WTC11 (cell line): ENCODE measurements around the gene TPX2. TPM values are rescaled to one million over a fixed set of nuclear protein-coding genes. Genes with fewer than 3 reads are reported as not detected.
"Not testable (repeated sequence)": the region's sequence is repeated elsewhere in the genome, so short reads cannot be mapped to it uniquely, and the experiment has no call there.

Source experiments
- ATAC-seq: fragments of 200-7000 bp; cut with Tn5 transposase; 2 replicates; pipeline ENCODE4 v1.10.0; 2021; ENCODE audit warnings: mild to moderate bottlenecking, moderate library complexity
- CTCF ChIA-PET: fragments of 300-600 bp; sonication (Branson Sonifier 250); formaldehyde crosslinking; loops from one replicate; lab custom pipeline; 2021; ENCODE audit warnings: antibody characterized with exemption; lab: Charles Lee
- POLR2A ChIA-PET: fragments of 350-600 bp; sonication (Branson Sonifier 250); formaldehyde crosslinking; loops from one replicate; lab custom pipeline; 2021; ENCODE audit warnings: antibody characterized with exemption; lab: Charles Lee
- DNase-seq: peaks from one replicate; pipeline ENCODE4 v3.0.0; 2021; ENCODE audit warnings: low spot score
- H3K27ac Mint-ChIP-seq: 2 replicates; pipeline ENCODE4 v1.8.0; 2021; ENCODE audit warnings: mixed read lengths
- H3K27me3 Mint-ChIP-seq: 2 replicates; pipeline ENCODE4 v1.8.0; 2021; ENCODE audit warnings: low read depth, mild to moderate bottlenecking, moderate library complexity, mixed read lengths
- H3K36me3 Mint-ChIP-seq: 2 replicates; pipeline ENCODE4 v1.8.0; 2021; ENCODE audit warnings: mixed read lengths
- H3K4me1 Mint-ChIP-seq: 2 replicates; pipeline ENCODE4 v1.8.0; 2022; ENCODE audit warnings: mixed read lengths
- H3K4me3 Mint-ChIP-seq: 2 replicates; pipeline ENCODE4 v1.8.0; 2021; ENCODE audit warnings: mild to moderate bottlenecking, moderate library complexity, mixed read lengths
- H3K9me3 Mint-ChIP-seq: 2 replicates; pipeline ENCODE4 v1.8.0; 2021; ENCODE audit warnings: mixed read lengths
- AFF4 ChIP-seq: sonication (generic); formaldehyde crosslinking; IDR thresholded peaks from 2 replicates; pipeline ENCODE4 v1.8.1; 2023; ENCODE audit warnings: mild to moderate bottlenecking, missing genetic modification reagents, borderline replicate concordance
- ATF2 ChIP-seq: sonication (generic); formaldehyde crosslinking; IDR thresholded peaks from 2 replicates; pipeline ENCODE4 v1.8.1; 2022; ENCODE audit warnings: low read depth, missing genetic modification reagents, borderline replicate concordance
- E2F5 ChIP-seq: sonication (generic); formaldehyde crosslinking; IDR thresholded peaks from 2 replicates; pipeline ENCODE4 v1.8.1; 2022; ENCODE audit warnings: mild to moderate bottlenecking, moderate library complexity, missing genetic modification reagents
- ETV6 ChIP-seq: sonication (generic); formaldehyde crosslinking; IDR thresholded peaks from 2 replicates; pipeline ENCODE4 v1.8.1; 2022; ENCODE audit warnings: mild to moderate bottlenecking, missing genetic modification reagents
- FOXP4 ChIP-seq: sonication (generic); formaldehyde crosslinking; IDR thresholded peaks from 2 replicates; pipeline ENCODE4 v1.8.0; 2022; ENCODE audit warnings: mild to moderate bottlenecking, missing genetic modification reagents
- GABPB1 ChIP-seq: sonication (generic); formaldehyde crosslinking; IDR thresholded peaks from 2 replicates; pipeline ENCODE4 v1.8.1; 2023; ENCODE audit warnings: mild to moderate bottlenecking, missing genetic modification reagents
- GRHL2 ChIP-seq: fragments of 250-450 bp; sonication (Bioruptor Pico); IDR thresholded peaks from 2 replicates; pipeline ENCODE4 v1.8.0; 2022; ENCODE audit warnings: mild to moderate bottlenecking, moderate library complexity; ENCODE audit not compliant: insufficient replicate concordance, severe bottlenecking
- NFE2L1 ChIP-seq: sonication (generic); formaldehyde crosslinking; IDR thresholded peaks from 2 replicates; pipeline ENCODE4 v1.8.1; 2023; ENCODE audit warnings: missing genetic modification reagents
- NFYB ChIP-seq: sonication (generic); formaldehyde crosslinking; conservative IDR thresholded peaks from 2 replicates; pipeline ENCODE4 v1.8.0; 2022; ENCODE audit warnings: low read depth, missing genetic modification reagents
- PRDM15 ChIP-seq: sonication (generic); formaldehyde crosslinking; IDR thresholded peaks from 2 replicates; pipeline ENCODE4 v1.8.0; 2022; ENCODE audit warnings: missing genetic modification reagents
- RELA ChIP-seq: sonication (generic); formaldehyde crosslinking; IDR thresholded peaks from 2 replicates; pipeline ENCODE4 v1.8.1; 2022; ENCODE audit warnings: missing genetic modification reagents, mild to moderate bottlenecking, borderline replicate concordance
- RORB ChIP-seq: fragments of 250-450 bp; sonication (Bioruptor Pico); IDR thresholded peaks from 2 replicates; pipeline ENCODE4 v1.9.0; 2021; ENCODE audit warnings: mild to moderate bottlenecking
- TCF7 ChIP-seq: sonication (generic); formaldehyde crosslinking; IDR thresholded peaks from 2 replicates; pipeline ENCODE4 v1.8.0; 2022; ENCODE audit warnings: mild to moderate bottlenecking, low read depth, missing genetic modification reagents, moderate library complexity
- TEAD1 ChIP-seq: sonication (generic); formaldehyde crosslinking; IDR thresholded peaks from 2 replicates; pipeline ENCODE4 v1.8.0; 2022; ENCODE audit warnings: mild to moderate bottlenecking, missing genetic modification reagents
- USF1 ChIP-seq: sonication (generic); formaldehyde crosslinking; IDR thresholded peaks from 2 replicates; pipeline ENCODE4 v1.8.0; 2022; ENCODE audit warnings: mild to moderate bottlenecking, missing genetic modification reagents
- ZMAT4 ChIP-seq: fragments of 250-450 bp; sonication (Bioruptor Pico); IDR thresholded peaks from 2 replicates; pipeline ENCODE4 v1.9.0; 2021; ENCODE audit warnings: mild to moderate bottlenecking
- total RNA-seq: library from RNA; stranded (reverse); gene quantifications from 3 replicates; pipeline ENCODE4 v1.2.3, GENCODE V29; 2021

Gene TPX2
- total RNA-seq, 1 experiment from 2014 or later: 123 TPM

GRCh38 chr20:31813611-31814010 lies 74.5 kb downstream of the TPX2 start:
- no peak for ATAC-seq
- ChIA-PET POLR2A (interaction anchor here (0.6 kb wide), 1 partner anchor 14 kb away, joined by 5 read pairs; no protein-coding TSS in a partner anchor), CTCF (interaction anchor here (0.5 to 2.4 kb wide), 3 partner anchors 20 to 556 kb away, joined by 3 to 7 read pairs (median 5); no protein-coding TSS in a partner anchor)
- Mint-ChIP-seq H3K9me3 (no peaks in the 10 kb centered on the region), H3K27ac (no peak overlapping the region), H3K4me3 (no peak overlapping the region), H3K27me3 (no peaks in the 10 kb centered on the region), H3K4me1 (peaks cover 5% of the 10 kb centered on the region), H3K36me3 (no peaks in the 10 kb centered on the region)
- no peak for TF ChIP-seq E2F5 (CRISPR knock-in tag)
- TF ChIP-seq TEAD1 (CRISPR knock-in tag): no peak
- no peak for TF ChIP-seq PRDM15 (CRISPR knock-in tag)
- no peak for TF ChIP-seq GRHL2 (CRISPR knock-in tag)
- no peak for TF ChIP-seq GABPB1
- no peak for DNase-seq

GRCh38 chr20:31814142-31814541 lies 75.1 kb downstream of the TPX2 start:
- DNase-seq, H3K4me1 Mint-ChIP-seq, H3K36me3 Mint-ChIP-seq, H3K9me3 Mint-ChIP-seq, H3K27ac Mint-ChIP-seq, ATAC-seq, H3K27me3 Mint-ChIP-seq, H3K4me3 Mint-ChIP-seq, POLR2A ChIA-PET: not testable (repeated sequence)
- CTCF ChIA-PET: interaction anchor here (1.0 to 2.4 kb wide), 3 partner anchors 19 to 204 kb away, joined by 3 to 7 read pairs (median 5); partner anchors contain the start of gene PDRG1

- ATAC-seq (peak; percentile 59), DNase-seq (no peak)
- TF ChIP-seq RELA (CRISPR knock-in tag): no peak
- TF ChIP-seq TCF7: no peak
- no peak for TF ChIP-seq ETV6
- TF ChIP-seq NFE2L1 (CRISPR knock-in tag): no peak
- no peak for TF ChIP-seq RORB
- no peak for TF ChIP-seq FOXP4 (CRISPR knock-in tag)
- no peak for TF ChIP-seq NFYB (CRISPR knock-in tag)
- TF ChIP-seq ATF2 (CRISPR knock-in tag): no peak
- TF ChIP-seq AFF4: no peak
- TF ChIP-seq USF1 (CRISPR knock-in tag): no peak
- no peak for TF ChIP-seq ZMAT4 (CRISPR knock-in tag)
- H3K4me1 Mint-ChIP-seq: peaks cover 5% of the 10 kb centered on the region
- ChIA-PET POLR2A (no interaction called here), CTCF (interaction anchor here (1.0 to 3.5 kb wide), 8 partner anchors 18 to 276 kb away, joined by 3 to 23 read pairs (median 4); no protein-coding TSS in a partner anchor)
- H3K27me3 Mint-ChIP-seq: no peaks in the 10 kb centered on the region
- no peak overlapping the region for H3K4me3 Mint-ChIP-seq
- H3K9me3 Mint-ChIP-seq: no peaks in the 10 kb centered on the region
- no peak overlapping the region for H3K27ac Mint-ChIP-seq
- no peaks in the 10 kb centered on the region for H3K36me3 Mint-ChIP-seq
These were observed 76.5 kb downstream of the TPX2 start for GRCh38 chr20:31815408-31816188.
